NCI-H524 (cell line): Measurements from ENCODE around the gene MCU.
A peak's percentile ranks its signal among the peaks of the same experiment; 100 is the strongest.
"Not testable (repeated sequence)": the region's sequence is repeated elsewhere in the genome, so short reads cannot be mapped to it uniquely, and the experiment has no call there.

Experiments
- DNase-seq, 2 experiments: peaks; one replicate each; lab custom pipeline; 2025; lab: John Stamatoyannopoulos, UW

Gene MCU, protein sequence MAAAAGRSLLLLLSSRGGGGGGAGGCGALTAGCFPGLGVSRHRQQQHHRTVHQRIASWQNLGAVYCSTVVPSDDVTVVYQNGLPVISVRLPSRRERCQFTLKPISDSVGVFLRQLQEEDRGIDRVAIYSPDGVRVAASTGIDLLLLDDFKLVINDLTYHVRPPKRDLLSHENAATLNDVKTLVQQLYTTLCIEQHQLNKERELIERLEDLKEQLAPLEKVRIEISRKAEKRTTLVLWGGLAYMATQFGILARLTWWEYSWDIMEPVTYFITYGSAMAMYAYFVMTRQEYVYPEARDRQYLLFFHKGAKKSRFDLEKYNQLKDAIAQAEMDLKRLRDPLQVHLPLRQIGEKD

GRCh38 chr10:72691863-72692743 is at the start of gene MCU:
Gene MCU, plus strand, starts transcription at chr10:72692143. Its CDS starts 9 bp downstream, at chr10:72692152.
- peak; percentile 69 to 83 for DNase-seq

- no peak for DNase-seq
Measured at GRCh38 chr10:72642318-72642717, 49.6 kb upstream of the MCU start.

DNA sequence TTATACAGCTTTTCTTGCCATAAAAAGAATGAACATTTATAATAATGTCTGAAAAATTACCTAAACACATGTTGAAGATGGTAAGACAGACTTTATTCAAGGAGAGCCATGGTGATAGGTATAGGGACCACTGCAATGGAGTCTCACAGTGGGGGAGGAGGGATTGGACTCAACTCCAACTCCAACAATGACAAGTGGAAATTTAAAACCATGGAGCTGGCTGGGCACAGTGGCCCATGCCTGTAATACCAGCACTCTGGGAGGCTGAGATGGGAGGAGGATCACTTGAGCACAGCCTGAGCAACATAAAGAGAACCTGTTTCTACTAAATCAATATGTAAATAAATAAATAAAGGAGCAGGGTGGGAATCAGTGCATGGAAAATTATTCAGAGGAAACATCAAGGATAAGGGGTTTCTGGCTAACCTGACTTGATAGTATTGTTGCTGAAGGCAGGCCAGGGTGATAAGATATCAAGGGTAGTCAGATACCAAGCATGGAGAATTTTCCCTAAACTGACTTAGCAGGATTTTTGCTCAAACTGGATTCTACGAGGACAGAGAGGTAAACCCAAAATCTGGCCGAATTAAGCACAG is 46.6 kb upstream of the MCU start:
- DNase-seq, result no peak

DNA sequence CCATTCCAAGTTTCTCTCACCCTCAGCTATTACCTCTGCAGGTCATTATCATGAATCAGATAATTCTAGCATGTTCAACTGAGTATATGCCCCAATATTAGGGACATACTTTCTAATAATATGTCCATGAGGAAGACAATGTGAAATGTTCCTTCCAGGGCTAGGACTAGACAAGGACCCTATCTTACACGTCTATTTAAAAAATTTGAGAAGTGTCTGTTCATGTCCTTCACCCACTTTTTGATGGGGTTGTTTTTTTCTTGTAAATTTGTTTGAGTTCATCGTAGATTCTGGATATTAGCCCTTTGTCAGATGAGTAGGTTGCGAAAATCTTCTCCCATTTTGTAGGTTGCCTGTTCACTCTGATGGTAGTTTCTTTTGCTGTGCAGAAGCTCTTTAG is 45.0 kb upstream of the MCU start:
- DNase-seq, result not testable (repeated sequence)

DNA sequence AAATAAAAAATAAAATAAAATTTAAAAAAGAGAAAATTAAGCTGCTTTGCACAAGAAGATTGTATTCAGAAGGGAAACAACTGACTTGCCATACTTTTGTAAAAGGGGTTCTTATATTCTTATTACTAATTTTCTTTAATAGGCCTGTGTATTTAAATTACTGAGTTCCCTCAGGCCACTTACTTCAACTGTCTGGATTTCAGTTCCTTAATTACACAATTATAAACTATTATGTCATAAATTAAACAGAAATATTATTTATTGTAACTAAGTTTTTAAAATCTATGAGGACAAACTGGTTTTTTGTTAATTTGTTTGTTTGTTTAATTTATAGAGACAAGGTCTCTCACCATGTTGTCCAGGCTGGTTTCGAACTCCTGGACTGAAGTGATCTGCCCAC is 43.6 kb upstream of the MCU start:
- DNase-seq, result no peak

DNA sequence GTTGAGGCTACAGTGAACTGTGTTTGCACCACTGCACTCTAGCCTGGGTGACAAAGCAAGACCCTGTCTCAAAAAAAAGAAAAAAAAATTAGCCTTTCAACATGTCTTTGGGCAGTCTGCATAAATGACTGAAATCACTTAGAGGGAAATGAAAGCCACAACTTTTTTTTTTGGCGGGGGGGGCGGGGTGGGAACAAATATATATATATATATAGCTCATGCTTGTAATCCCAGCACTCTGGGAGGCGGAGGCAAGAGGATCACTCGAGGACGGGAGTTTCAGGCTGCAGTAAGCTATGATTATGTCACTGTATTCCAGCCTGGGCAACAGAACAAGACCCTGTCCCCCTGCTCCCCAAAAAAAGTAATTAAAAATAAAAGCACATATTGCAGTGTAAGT is 42.7 kb upstream of the MCU start:
- DNase-seq, result no peak

DNA sequence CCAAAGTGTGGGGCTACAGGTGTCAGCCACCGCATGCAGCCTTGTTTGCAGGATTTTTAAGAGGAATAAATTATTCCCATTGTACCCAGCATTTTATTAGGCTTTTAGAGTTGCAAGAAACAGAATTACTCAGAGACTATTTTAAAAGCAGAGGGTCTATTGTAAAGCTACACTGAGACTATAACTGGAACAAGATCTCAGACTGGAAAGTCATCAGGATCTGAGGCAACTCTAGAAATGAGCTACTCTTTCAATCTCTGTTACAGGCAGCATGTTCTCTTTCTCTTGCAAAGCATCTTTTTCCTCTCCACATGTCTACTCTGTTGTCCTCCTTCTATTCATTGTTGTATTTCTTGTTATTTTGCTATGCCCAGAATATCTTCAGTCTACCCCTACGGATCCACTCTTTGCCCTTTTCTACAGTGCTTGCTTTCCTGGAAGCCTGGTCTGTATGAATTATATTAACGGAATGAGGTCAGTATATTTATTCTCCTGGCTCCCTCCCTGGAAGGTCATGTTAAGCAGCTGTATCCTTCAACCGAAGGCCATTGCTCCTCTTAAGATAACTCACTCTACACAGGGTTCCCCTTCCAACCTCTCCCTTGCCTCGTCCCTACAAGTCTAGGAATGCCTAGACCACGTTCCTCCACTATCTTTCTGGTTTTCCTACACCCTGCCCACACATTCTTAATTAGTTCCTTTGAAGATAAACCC is 38.4 kb upstream of the MCU start:
- no peak for DNase-seq

GRCh38 chr10:72654720-72655119 is 37.2 kb upstream of the MCU start:
- no peak for DNase-seq

- DNase-seq, result no peak
Measured at GRCh38 chr10:72658696-72659400, 33.1 kb upstream of the MCU start.

DNA sequence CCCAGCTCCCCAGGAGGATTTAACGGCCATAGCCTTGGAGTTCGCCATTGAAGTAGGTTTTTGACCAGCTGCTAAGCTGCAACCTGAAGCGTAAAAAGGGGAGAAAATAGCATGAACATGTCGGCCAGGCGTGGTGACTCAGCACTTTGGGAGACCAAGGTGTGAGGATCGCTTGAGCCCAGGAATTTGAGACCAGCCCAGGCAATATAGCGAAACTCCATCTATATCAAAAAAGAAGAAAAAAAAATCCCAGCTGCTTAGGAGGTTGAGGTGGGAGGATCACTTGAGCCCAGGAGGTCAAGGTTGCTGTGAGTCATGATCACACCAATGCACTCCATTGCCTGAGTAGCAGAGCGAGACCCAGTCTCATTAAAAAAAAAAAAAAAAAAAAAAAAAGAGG is 32.2 kb upstream of the MCU start:
- DNase-seq, result no peak

- DNase-seq, result no peak
Measured at GRCh38 chr10:72660220-72660619, 31.7 kb upstream of the MCU start.

DNA sequence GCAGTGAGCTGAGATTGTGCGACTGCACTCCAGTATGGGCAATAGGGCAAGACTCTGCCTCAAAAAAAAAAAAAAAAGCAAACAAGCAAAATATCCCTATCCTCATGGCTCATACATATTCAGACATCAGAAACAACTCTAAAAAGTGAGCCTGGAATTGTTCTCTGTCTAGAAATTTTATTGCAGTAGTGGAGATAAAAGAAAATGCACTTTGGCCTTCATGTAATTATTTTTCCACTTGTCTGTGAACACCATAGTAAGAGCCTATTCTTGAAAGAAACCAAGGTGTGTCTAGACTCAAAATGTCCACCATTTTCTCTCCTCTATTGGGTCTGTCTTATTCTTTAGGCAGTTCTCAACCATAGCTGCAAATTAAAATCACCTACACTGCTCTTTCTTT is 30.5 kb upstream of the MCU start:
- no peak for DNase-seq

DNA sequence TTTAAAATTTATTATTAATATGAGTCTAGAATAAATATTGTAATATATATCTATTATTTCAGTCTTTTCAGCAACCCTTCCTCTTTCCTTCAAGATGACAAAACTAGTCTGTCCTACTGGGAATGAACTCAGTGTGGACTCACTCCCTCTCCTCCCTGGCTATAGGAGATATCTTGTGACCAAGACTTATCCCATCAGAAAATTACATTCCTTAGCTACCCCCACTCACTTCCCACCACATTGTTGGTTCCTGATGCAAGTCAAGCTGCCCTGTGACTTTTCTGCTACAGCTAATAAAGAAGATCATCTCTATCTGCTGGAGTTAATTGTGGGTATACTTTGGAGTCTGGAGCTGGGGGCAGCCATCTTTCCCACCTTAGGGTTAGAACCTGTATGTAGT is 28.0 kb upstream of the MCU start:
- no peak for DNase-seq

GRCh38 chr10:72665925-72666324 is 26.0 kb upstream of the MCU start:
- DNase-seq, result no peak

- no peak for DNase-seq
Measured at GRCh38 chr10:72667207-72667864, 24.6 kb upstream of the MCU start.

GRCh38 chr10:72673280-72673679 is 18.7 kb upstream of the MCU start:
- DNase-seq, result no peak

GRCh38 chr10:72674174-72674573 is 17.8 kb upstream of the MCU start:
- not testable (repeated sequence) for DNase-seq

- DNase-seq, result no peak
Measured at GRCh38 chr10:72679838-72680241, 12.1 kb upstream of the MCU start.

DNA sequence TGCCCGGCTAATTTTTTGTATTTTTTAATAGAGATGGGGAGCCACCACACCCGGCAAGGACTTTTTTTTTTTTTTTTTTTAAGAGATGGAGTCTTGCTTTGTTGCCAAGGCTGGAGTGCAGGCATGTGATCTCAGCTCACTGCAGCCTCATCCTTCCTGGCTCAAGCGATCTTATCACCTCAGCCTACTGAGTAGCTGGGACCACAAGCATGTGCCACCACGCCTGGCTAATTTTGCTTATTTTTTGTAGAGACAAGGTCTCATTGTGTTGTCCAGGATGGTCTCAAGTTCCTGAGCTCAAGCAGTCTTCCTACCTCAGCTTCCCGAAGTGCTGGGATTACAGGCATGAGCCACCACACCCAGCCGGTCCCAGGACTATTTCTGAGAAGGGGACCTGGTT is 9.3 kb upstream of the MCU start:
- DNase-seq, result no peak

GRCh38 chr10:72685264-72685921 is 6.5 kb upstream of the MCU start:
- DNase-seq, result no peak
